Measurements from ENCODE around the gene VKORC1L1.

VKORC1L1 gene

DNA sequence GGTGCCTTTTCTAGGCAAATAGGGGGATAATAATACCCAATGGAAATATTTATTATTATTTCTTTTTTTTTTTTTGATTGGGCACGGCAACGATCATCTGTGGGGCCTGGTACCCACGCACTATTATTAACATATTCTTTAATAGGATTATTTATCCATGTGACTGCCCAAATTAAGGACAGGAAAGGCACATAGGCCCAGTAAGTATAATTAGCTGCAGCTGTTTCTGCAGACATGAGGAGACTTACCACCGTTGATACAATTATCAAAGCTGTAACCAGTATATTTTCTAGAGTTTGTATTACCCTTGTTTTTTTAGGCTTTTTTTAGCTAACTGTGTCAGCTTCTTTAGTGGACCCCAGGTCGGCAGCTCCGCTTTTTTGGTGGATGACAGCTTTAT, 134.4 kb downstream of the VKORC1L1 start:
- DNase-seq (ENCODE audit: low read depth) = no peak
- no peak overlapping the region for H3K4me3 ChIP-seq (ENCODE audit: low read length)

More for the DNA sequence above, 134.4 kb downstream of the VKORC1L1 start:
- no peak for TF ChIP-seq CTCF (IDR thresholded peaks at IDR 0.05; ENCODE audit: insufficient read depth, low read depth, low read length, missing control alignments)

Data from epithelial cell of esophagus (primary cell).